ENCODE data around the gene B4GAT1. TPM values are rescaled to one million over a fixed set of nuclear protein-coding genes. Genes with fewer than 3 reads are reported as not detected.
"Not testable (repeated sequence)": the region's sequence is repeated elsewhere in the genome, so short reads cannot be mapped to it uniquely, and the experiment has no call there.

The B4GAT1 gene
- polyA plus RNA-seq, 4 donors = 49.2 to 53.2 (median 50.5) TPM

DNA sequence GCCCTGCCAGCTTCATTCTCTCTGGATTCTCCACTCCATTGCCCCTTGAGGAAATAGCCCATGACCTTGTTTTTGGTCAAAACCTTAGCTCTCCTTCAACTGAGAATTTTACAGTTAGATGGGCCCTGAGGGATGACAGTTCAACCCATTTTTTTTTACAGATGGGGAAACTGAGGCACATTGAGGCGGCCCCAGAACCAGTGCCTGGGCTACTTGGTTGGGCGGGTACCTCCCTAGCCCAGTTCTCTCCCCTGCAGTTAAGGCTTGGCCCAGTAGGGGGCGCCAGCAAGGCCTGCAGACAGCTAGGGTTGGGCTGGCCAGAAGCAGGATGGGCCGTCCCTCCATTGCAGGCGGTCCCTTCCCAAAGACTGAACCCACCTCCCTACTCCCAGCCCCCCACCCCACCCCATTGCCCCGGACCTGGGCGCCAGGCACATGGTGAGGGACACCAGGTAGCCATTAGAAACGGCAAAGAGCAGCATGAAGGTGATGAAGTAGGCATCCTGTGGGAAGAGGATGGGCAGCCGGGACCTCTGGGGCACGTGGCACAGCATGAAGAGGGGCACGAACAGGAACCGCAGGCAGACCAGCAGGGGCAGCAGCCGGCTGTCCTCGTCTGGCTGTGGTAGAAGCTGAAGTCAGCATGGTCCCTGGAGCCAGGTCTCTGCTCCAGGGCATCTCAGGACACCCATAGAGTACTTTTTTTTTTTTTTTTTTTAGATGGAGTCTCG is 16.5 kb upstream of the B4GAT1 start:
- DNase-seq (ENCODE audit: low read depth in 4 of 4, low spot score in 3 of 4) = no peak

GRCh38 chr11:66363187-66363601 is 15.8 kb upstream of the B4GAT1 start:
- DNase-seq (ENCODE audit: low read depth in 4 of 4, low spot score in 3 of 4) = no peak

DNA sequence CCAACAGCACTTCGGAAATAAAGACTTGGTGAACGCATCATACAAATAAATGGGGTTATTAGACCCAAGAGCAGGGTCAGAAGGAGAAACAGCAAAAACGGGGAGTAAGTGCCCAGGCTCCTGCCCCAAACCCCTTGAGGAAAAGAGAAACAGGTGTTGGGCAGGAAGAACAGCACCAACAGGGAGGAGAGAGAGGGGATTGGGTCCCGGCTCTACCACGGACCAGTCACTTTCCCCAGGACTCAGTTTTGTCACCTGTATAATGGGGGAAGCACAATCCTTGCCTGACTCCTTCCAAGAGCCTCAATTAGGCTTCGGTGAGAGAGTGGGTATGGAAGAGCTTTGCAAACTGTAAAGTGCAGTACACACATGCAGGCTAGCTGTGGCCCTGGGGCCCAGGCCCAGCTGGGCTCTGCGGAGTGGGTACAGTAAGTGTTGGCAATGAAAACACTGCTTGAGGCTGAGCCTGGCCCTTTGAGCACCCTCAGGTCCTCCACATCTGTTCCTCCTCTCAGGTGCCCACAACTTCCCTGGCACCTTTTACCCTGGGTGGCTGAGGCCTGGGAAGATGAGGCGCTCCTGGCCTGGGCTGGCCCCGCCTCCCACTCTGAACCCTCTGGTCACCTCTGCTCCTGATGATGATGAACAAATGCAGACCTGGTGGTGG is 15.2 kb upstream of the B4GAT1 start:
- no peak for DNase-seq (ENCODE audit: low read depth in 4 of 4, low spot score in 3 of 4)

- no peak for DNase-seq (ENCODE audit: low read depth in 4 of 4, low spot score in 3 of 4)
Observed at GRCh38 chr11:66361502-66361941, 14.1 kb upstream of the B4GAT1 start.

DNA sequence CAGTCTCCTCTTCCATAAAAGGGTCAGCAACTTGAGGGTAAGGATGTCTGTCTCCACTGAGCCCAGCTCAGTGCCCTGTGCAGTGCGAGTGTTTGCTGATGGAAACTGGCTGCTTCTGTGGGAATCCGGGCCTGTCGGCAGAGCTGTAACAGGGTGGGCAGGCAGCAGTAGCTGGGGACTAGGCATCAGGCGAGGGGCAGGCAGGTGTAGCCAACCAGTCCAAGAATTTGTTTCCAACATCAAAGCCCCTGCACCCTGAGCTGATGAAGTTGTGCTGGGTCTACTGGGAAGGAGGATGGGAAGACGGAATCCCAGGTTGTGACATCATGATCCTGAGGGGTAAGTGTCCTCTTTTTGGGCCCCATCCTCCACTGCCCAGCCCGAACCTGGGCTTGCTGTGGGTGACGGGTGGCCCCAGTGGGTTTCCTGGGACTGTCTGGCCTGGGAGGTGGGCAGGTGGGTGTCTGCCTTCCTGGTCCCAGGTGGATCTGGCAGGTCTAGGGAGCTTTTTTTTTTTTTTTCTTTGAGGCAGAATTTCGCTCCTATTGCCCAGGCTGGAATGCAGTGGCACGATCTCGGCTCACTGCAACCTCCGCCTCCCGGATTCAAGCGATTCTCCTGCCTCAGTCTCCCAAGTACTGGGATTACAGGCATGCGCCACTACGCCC is 13.1 kb upstream of the B4GAT1 start:
- no peak for DNase-seq (ENCODE audit: low read depth in 4 of 4, low spot score in 3 of 4)

GRCh38 chr11:66359662-66360087 is 12.2 kb upstream of the B4GAT1 start:
- DNase-seq (ENCODE audit: low read depth in 4 of 4, low spot score in 3 of 4) = no peak

DNA sequence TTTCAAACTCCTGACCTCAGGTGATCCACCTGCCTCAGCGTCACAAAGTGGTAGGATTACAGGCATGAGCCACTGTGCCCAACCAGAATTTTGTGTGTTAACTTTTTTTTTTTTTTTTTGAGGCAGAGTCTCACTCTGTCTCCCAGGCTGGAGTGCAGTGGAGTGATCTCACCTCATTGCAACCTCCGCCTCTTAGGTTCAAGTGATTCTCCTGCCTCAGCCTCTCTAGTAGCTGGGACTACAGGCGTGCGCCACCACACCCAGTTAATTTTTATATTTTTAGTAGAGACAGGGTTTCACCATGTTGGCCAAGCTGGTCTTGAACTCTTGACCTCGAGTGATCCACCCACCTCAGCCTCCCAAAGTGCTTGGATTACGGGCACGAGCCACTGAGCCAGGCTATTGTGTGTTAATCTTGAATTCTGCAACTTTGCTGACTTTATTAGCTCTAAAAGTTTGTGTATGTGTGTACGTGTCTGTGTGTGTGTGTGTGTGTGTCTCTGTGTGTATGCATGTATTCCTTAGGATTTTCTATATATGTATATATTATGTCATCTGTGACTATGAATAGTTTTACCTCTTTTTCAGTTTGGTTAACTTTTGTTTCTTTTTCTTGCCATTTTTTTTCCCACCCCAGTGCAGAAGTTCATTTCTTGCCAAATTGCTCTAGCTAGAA is 3.3 kb upstream of the B4GAT1 start:
- not testable (repeated sequence) for DNase-seq (ENCODE audit: low read depth in 4 of 4, low spot score in 3 of 4)

GRCh38 chr11:66349084-66349386 is 1.6 kb upstream of the B4GAT1 start:
- DNase-seq (ENCODE audit: low read depth in 4 of 4, low spot score in 3 of 4) = no peak

GRCh38 chr11:66346476-66347424 is 679 bp downstream of the B4GAT1 start:
- DNase-seq (ENCODE audit: low read depth in 4 of 4, low spot score in 3 of 4) = no peak

DNA sequence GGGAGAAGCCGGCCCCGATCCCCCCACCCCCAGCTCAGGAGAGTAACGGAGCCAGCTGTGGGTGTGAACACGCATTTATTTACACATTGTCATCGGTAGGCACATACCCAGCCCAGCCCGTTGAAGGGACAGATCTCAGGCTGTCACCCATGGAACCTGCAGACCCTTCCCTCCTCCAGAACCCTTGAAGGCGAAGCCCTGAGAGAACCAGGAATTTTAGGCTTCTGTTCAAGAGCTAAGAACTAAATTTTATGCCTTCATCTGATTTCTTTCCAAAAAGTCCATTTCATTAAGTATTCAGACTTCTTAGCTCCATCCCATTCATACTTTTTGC is 2.1 kb downstream of the B4GAT1 start:
- DNase-seq (ENCODE audit: low read depth in 4 of 4, low spot score in 3 of 4) = no peak

DNA sequence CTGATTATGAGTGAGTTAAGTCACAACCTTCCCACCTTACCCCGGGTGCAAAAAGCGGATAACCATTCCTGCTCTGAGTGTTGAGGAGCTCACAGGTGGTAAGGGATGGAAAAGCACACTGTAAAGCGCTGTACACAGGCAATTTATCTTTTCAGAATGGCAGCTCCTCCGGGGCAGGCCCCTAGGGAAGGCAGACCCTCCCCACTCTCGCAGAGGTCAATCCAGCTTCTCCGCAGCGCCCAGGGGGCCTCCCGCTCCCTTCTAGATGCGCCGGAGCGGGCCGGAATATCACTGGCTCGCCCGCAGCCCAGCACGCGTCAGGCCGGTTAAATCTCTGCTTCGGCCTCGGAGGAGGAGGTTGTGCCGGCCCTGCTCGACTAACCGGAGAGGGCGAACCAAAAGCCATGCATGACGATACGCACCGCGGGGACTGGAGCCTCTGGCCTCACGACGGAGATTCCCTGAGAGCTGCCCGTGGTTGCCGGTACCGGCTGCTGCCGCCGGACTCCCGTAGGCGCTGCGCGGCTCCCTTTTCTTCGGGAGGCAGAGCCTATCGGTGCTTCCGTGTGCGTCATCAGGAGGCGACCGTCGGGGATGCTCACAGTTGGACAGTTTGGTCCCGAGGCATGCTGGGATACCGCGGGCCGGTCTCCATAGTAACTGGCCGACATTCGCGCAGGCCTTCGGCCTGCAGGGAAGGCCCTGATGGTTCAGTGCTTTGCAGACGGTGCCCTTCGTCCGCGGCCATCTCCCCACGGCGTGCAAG is 2.7 kb downstream of the B4GAT1 start, which contains the start of gene BRMS1:
Gene BRMS1, minus strand, starts transcription at position 555 of the 766 bp plus-strand sequence. CDS start 2,870 bp downstream, outside the sequence.
- DNase-seq (ENCODE audit: low read depth in 4 of 4, low spot score in 3 of 4) = peak; percentile 89 to 94 (median 92)

DNA sequence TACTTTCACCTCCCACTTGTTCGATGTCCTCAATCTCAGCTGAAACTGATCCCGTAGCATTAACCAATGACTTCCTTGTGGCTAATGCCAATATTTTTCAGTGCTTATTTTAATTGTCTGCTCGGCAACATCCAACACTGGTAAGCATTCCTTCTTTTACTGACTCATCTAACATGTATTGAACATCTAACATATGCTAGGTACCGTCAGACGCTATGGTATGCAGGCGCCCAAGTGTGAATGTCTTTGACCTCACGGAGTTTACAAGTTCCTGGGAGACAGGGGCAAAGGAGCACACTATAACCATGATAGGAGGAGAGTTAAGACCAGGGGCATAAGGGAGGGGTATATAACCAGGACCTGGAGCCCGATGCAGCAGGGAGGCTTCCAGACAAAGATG is 4.3 kb downstream of the B4GAT1 start:
- DNase-seq (ENCODE audit: low read depth in 4 of 4, low spot score in 3 of 4) = no peak

GRCh38 chr11:66341502-66342126 is 5.8 kb downstream of the B4GAT1 start:
- no peak for DNase-seq (ENCODE audit: low read depth in 4 of 4, low spot score in 3 of 4)

GRCh38 chr11:66340596-66341501 is 6.6 kb downstream of the B4GAT1 start:
- no peak for DNase-seq (ENCODE audit: low read depth in 4 of 4, low spot score in 3 of 4)

GRCh38 chr11:66339686-66340483 is 7.5 kb downstream of the B4GAT1 start:
- DNase-seq (ENCODE audit: low read depth in 4 of 4, low spot score in 3 of 4) = no peak

DNA sequence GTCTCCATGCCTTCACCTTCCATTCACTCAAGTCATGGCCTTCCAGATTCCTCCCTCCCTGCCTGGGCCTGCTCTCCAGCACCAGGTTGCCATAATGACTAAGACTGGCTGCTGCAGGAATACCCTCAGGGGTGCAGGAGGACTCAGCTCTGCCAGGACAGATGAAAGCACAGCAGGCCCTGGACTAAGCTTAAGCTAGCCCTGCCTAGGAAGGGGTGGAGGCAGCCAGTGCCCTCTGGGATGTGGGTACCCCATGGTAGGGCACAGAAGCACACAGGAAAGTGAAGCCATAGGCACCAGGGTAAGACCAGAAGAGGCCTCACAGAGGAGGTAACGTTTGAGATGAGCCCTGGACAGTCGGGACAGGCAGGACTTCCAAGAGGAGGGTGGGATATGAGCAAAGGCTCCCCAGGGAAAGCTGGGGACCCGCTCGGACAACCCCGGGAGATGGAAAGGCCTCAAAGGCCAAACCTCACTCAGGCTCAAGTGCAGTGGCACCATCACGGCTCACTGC is 8.2 kb downstream of the B4GAT1 start:
- no peak for DNase-seq (ENCODE audit: low read depth in 4 of 4, low spot score in 3 of 4)
